ENCODE measurements around the gene TMEM214. TPM values are rescaled to one million over a fixed set of nuclear protein-coding genes. Genes with fewer than 3 reads are reported as not detected.

Gene TMEM214
- total RNA-seq, 4 donors from 2014 or later: 16.1 to 96.2 (median 66.5) TPM

DNA sequence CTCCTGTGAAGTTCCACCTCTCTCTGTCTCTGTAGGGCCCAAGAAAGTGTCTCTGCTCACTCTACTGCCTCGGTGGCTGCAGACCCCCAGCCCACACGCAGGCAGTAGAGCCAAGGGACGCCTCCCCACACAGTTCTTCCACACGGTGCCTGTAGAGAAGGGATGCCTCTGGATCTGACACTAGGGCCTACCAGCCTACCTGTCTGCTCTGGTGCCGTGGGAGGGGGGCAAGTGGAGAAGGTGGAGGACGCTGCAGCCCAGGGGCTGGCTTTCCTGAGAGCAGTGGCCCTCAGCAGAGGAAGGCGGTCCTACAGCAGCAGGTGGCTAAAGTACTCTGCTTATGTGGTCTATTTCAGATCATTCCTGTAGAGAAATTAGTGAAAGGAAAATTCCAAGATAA is 9.0 kb upstream of the TMEM214 start:
- no peak for TF ChIP-seq POLR2A (IDR thresholded peaks at IDR 0.05)
- TF ChIP-seq, protein P1, sequence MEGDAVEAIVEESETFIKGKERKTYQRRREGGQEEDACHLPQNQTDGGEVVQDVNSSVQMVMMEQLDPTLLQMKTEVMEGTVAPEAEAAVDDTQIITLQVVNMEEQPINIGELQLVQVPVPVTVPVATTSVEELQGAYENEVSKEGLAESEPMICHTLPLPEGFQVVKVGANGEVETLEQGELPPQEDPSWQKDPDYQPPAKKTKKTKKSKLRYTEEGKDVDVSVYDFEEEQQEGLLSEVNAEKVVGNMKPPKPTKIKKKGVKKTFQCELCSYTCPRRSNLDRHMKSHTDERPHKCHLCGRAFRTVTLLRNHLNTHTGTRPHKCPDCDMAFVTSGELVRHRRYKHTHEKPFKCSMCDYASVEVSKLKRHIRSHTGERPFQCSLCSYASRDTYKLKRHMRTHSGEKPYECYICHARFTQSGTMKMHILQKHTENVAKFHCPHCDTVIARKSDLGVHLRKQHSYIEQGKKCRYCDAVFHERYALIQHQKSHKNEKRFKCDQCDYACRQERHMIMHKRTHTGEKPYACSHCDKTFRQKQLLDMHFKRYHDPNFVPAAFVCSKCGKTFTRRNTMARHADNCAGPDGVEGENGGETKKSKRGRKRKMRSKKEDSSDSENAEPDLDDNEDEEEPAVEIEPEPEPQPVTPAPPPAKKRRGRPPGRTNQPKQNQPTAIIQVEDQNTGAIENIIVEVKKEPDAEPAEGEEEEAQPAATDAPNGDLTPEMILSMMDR (IDR thresholded peaks at IDR 0.05): no peak
- DNase-seq: no peak
- Histone ChIP-seq H3K27me3 (no peaks in the 10 kb centered on the region), H3K9me3 (no peaks in the 10 kb centered on the region), H3K27ac (no peak overlapping the region), H3K36me3 (no peaks in the 10 kb centered on the region), H3K4me3 (no peak overlapping the region), H3K4me1 (peaks cover 10 to 16% of the 10 kb centered on the region in 2 donors)
- intact Hi-C loops (cut with DNase I; ENCODE audit: low total_unique reads): no loop called here

GRCh38 chr2:27024188-27024587 is 8.6 kb upstream of the TMEM214 start:
- no peak overlapping the region for H3K27ac ChIP-seq
- H3K4me3 ChIP-seq: no peak overlapping the region
- no peak for DNase-seq
- no peaks in the 10 kb centered on the region for H3K9me3 ChIP-seq
- H3K4me1 ChIP-seq: peaks cover 10 to 16% of the 10 kb centered on the region in 2 donors
- no peaks in the 10 kb centered on the region for H3K36me3 ChIP-seq
- no peaks in the 10 kb centered on the region for H3K27me3 ChIP-seq
- TF ChIP-seq, protein P1 (IDR thresholded peaks at IDR 0.05): no peak
- TF ChIP-seq POLR2A (IDR thresholded peaks at IDR 0.05): no peak
- intact Hi-C loops (cut with DNase I; ENCODE audit: low total_unique reads): no loop called here

- no peak for DNase-seq
- no peaks in the 10 kb centered on the region for H3K36me3 ChIP-seq
These were observed 8.0 kb upstream of the TMEM214 start for GRCh38 chr2:27024812-27025211.

GRCh38 chr2:27025281-27025800 is 7.4 kb upstream of the TMEM214 start:
- Histone ChIP-seq H3K4me3 (no peak overlapping the region), H3K9me3 (no peaks in the 10 kb centered on the region), H3K27ac (no peak overlapping the region), H3K36me3 (no peaks in the 10 kb centered on the region), H3K27me3 (no peaks in the 10 kb centered on the region), H3K4me1 (peaks cover 9 to 10% of the 10 kb centered on the region in 2 donors)
- TF ChIP-seq POLR2A (IDR thresholded peaks at IDR 0.05): no peak
- intact Hi-C loops (cut with DNase I; ENCODE audit: low total_unique reads): no loop called here
- DNase-seq: peak in 1 of 2 donors; percentile 8

More at GRCh38 chr2:27024812-27025211, 8.0 kb upstream of the TMEM214 start:
- no peaks in the 10 kb centered on the region for H3K27me3 ChIP-seq
- intact Hi-C loops (cut with DNase I; ENCODE audit: low total_unique reads): no loop called here
- H3K9me3 ChIP-seq: no peaks in the 10 kb centered on the region
- peaks cover 10 to 14% of the 10 kb centered on the region in 2 donors for H3K4me1 ChIP-seq
- H3K27ac ChIP-seq: no peak overlapping the region
- TF ChIP-seq, protein P1 (IDR thresholded peaks at IDR 0.05): no peak
- no peak for TF ChIP-seq POLR2A (IDR thresholded peaks at IDR 0.05)
- no peak overlapping the region for H3K4me3 ChIP-seq

DNA sequence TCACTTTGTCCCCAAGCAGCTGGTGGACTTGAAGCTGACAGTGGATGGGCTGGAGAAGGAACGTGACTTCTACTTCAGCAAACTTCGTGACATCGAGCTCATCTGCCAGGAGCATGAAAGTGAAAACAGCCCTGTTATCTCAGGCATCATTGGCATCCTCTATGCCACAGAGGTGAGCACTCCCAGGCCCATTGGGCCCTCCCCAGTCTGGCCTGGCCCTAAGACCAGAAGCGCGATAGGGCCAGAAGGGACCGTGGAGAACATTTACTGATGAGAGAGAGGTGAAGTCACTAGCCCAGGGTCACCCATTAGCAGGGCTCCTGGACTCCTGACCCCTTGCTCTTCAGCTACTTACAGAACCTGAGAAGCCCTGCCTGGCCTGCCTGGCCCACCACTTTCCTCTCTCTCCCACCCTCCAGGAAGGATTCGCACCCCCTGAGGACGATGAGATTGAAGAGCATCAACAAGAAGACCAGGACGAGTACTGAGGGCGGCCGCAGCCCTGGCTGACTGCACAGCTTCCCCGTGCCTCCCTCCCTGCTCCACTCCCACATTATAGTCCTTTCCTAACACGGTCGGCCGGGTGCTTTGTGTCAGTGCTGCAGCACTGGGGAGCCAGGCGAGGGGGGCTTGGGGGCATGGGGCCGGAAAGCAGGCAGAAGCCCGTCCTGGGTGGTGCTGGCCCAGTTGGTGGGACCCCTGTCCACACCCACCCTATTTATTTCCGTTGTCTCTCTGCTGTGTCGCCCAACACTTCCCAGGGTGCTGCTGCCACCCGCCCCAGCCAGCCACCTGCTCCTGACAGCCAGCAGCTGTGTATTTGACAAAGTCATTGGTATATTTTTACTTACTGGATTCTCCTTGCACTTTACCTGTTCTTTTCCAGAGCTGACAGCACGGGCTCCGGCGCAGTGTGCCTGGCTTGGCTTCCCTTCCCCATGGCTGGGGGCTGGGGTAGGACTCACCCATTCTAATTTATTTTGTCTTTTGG is 6.6 kb upstream of the TMEM214 start:
- no peak for TF ChIP-seq POLR2A (IDR thresholded peaks at IDR 0.05)
- TF ChIP-seq, protein P1 (IDR thresholded peaks at IDR 0.05): no peak
- H3K27me3 ChIP-seq: no peaks in the 10 kb centered on the region
- DNase-seq: no peak
- no peak overlapping the region for H3K27ac ChIP-seq
- no peaks in the 10 kb centered on the region for H3K9me3 ChIP-seq
- no peaks in the 10 kb centered on the region for H3K36me3 ChIP-seq
- intact Hi-C loops (cut with DNase I; ENCODE audit: low total_unique reads): no loop called here
- H3K4me1 ChIP-seq: peaks cover 2 to 6% of the 10 kb centered on the region in 2 donors
- no peak overlapping the region for H3K4me3 ChIP-seq
